HEK293 (cell line): ENCODE results near the gene PERCC1.

Source experiments
- KLF1 ChIP-seq: fragments of 450-650 bp; formaldehyde crosslinking; IDR thresholded peaks from 2 replicates; pipeline ENCODE4 v1.5.1; 2016; ENCODE audit warnings: missing biosample characterization, missing genetic modification characterization
- ZBTB7A ChIP-seq: fragments of 450-650 bp; formaldehyde crosslinking; IDR thresholded peaks from 2 replicates; pipeline ENCODE4 v1.5.1; 2016; ENCODE audit warnings: low read depth, missing biosample characterization, missing genetic modification characterization
- ZFHX2 ChIP-seq: fragments of 450-650 bp; formaldehyde crosslinking; conservative IDR thresholded peaks from 2 replicates; pipeline ENCODE4 v1.5.1; 2016; ENCODE audit warnings: missing biosample characterization, missing genetic modification characterization
- ZFP41 ChIP-seq: fragments of 450-650 bp; formaldehyde crosslinking; IDR thresholded peaks from 2 replicates; pipeline ENCODE4 v1.5.1; 2016; ENCODE audit warnings: missing biosample characterization, missing genetic modification characterization, borderline replicate concordance
- ZNF121 ChIP-seq: fragments of 450-650 bp; formaldehyde crosslinking; IDR thresholded peaks from 2 replicates; pipeline ENCODE4 v1.5.1; 2016; ENCODE audit warnings: missing biosample characterization, missing genetic modification characterization
- ZNF146 ChIP-seq: fragments of 450-650 bp; formaldehyde crosslinking; IDR thresholded peaks from 2 replicates; pipeline ENCODE4 v1.5.1; 2016; ENCODE audit warnings: missing biosample characterization, missing genetic modification characterization
- ZNF2 ChIP-seq: fragments of 450-650 bp; formaldehyde crosslinking; IDR thresholded peaks from 2 replicates; pipeline ENCODE4 v1.5.1; 2016; ENCODE audit warnings: missing biosample characterization, missing genetic modification characterization
- ZNF335 ChIP-seq: fragments of 450-650 bp; formaldehyde crosslinking; conservative IDR thresholded peaks from 2 replicates; pipeline ENCODE4 v1.5.1; 2016; ENCODE audit warnings: missing biosample characterization, missing genetic modification characterization
- ZNF561 ChIP-seq: fragments of 450-650 bp; IDR thresholded peaks from 2 replicates; pipeline ENCODE4 v1.5.1; 2018; ENCODE audit warnings: missing biosample characterization, missing genetic modification characterization, borderline replicate concordance
- ZNF610 ChIP-seq: fragments of 450-650 bp; formaldehyde crosslinking; IDR thresholded peaks from 2 replicates; pipeline ENCODE4 v1.5.1; 2016; ENCODE audit warnings: missing biosample characterization, missing genetic modification characterization, borderline replicate concordance
- ZNF629 ChIP-seq: fragments of 450-650 bp; formaldehyde crosslinking; IDR thresholded peaks from 2 replicates; pipeline ENCODE4 v1.5.1; 2017; ENCODE audit warnings: missing biosample characterization, missing genetic modification characterization
- ZNF777 ChIP-seq: fragments of 450-650 bp; formaldehyde crosslinking; IDR thresholded peaks from 2 replicates; pipeline ENCODE4 v1.5.1; 2017; ENCODE audit warnings: missing biosample characterization, missing genetic modification characterization, borderline replicate concordance
- ZSCAN16 ChIP-seq: fragments of 450-650 bp; formaldehyde crosslinking; IDR thresholded peaks from 2 replicates; pipeline ENCODE4 v1.5.1; 2016; ENCODE audit warnings: missing biosample characterization, missing genetic modification characterization
- TF ChIP-seq, protein P1 (sequence below): fragments of 450-650 bp; formaldehyde crosslinking; IDR thresholded peaks from 2 replicates; pipeline ENCODE4 v1.5.1; 2016; ENCODE audit warnings: missing biosample characterization, missing genetic modification characterization
- TF ChIP-seq, protein P2 (sequence below): fragments of 450-650 bp; formaldehyde crosslinking; IDR thresholded peaks from 2 replicates; pipeline ENCODE4 v1.5.1; 2016; ENCODE audit warnings: missing biosample characterization, missing genetic modification characterization
- TF ChIP-seq, protein P3 (sequence below): fragments of 450-650 bp; formaldehyde crosslinking; optimal IDR thresholded peaks from 2 replicates; pipeline ENCODE3; 2016; ENCODE audit warnings: missing biosample characterization, mild to moderate bottlenecking, missing genetic modification characterization
- TF ChIP-seq, protein P4 (sequence below): fragments of 450-650 bp; formaldehyde crosslinking; conservative IDR thresholded peaks from 2 replicates; pipeline ENCODE4 v1.5.1; 2016; ENCODE audit warnings: low read depth, missing biosample characterization, missing genetic modification characterization
- TF ChIP-seq, protein P5 (sequence below): fragments of 450-650 bp; formaldehyde crosslinking; IDR thresholded peaks from 2 replicates; pipeline ENCODE4 v1.5.1; 2016; ENCODE audit warnings: missing biosample characterization, missing genetic modification characterization
- TF ChIP-seq, protein P6 (sequence below): fragments of 450-650 bp; formaldehyde crosslinking; IDR thresholded peaks from 2 replicates; pipeline ENCODE4 v1.5.1; 2017; ENCODE audit warnings: missing biosample characterization, missing genetic modification characterization
- TF ChIP-seq, protein P7 (sequence below): fragments of 450-650 bp; formaldehyde crosslinking; IDR thresholded peaks from 2 replicates; pipeline ENCODE4 v1.5.1; 2016; ENCODE audit warnings: missing biosample characterization, missing genetic modification characterization
- TF ChIP-seq, protein P8 (sequence below): fragments of 450-650 bp; formaldehyde crosslinking; IDR thresholded peaks from 2 replicates; pipeline ENCODE4 v1.5.1; 2016; ENCODE audit warnings: missing biosample characterization, missing genetic modification characterization

The PERCC1 gene

DNA sequence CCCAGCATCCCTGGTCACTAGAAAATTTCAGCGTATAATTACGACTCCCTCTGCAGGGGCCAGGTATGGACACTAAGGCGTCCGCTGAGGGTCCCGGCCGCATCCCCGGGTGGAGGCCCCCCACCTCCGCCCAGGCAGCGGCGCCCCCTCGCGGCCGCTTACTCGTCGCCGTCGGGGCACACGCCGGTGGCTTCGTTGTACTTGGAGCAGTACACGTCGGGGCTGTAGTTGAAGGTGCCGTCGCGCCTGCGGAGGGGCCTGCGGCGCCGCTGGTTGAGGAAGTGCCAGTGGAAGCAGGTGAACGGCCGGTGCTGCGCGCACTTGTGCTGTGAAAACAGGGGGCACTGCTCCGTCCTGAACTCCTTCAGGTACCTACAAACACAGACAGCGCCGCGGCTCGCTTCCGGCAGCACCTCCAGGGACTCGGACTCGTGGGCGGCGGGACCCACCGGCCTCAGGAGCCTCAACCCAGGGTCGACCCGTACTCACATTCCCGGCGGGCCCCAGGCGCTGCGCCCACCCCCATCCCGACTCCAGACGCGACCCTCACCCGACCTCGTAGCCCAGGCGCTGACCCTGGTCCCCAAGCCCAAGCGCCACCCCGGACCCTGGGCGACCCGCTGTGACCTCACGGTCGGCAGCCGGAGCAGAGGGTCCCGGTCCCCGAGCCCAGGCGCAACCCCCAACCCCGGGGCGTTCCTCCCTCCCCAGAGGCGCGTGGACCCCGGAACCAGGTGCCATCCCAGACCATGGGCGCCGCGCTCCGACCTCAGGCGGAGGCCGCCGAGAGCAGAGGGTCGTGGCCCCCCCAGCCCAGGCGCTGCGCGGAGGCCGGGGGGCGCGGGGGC, 17.0 kb upstream of the PERCC1 start (continued):
- TF ChIP-seq ZNF610 (tag by site-specific recombination) (0 out of 2 replicates have a peak, but pooled peaks have one; percentile 23), ZFP41 (tag by site-specific recombination) (no peak), ZNF777 (tag by site-specific recombination) (peak; percentile 99), ZNF629 (tag by site-specific recombination) (0 out of 2 replicates have a peak, but pooled peaks have one; percentile 16), KLF1 (tag by site-specific recombination) (no peak), ZNF121 (tag by site-specific recombination) (no peak), ZSCAN16 (tag by site-specific recombination) (no peak), ZFHX2 (tag by site-specific recombination) (peak; percentile 48), ZNF146 (0 out of 2 replicates have a peak, but pooled peaks have one; percentile 15), ZNF2 (tag by site-specific recombination) (0 out of 2 replicates have a peak, but pooled peaks have one; percentile 27), ZBTB7A (tag by site-specific recombination) (peak; percentile 24; the same call in 1 of the 2 replicates), ZNF561 (peak; percentile 48; the same call in 1 of the 2 replicates), ZNF335 (peak; percentile 49)
- TF ChIP-seq, protein P1, sequence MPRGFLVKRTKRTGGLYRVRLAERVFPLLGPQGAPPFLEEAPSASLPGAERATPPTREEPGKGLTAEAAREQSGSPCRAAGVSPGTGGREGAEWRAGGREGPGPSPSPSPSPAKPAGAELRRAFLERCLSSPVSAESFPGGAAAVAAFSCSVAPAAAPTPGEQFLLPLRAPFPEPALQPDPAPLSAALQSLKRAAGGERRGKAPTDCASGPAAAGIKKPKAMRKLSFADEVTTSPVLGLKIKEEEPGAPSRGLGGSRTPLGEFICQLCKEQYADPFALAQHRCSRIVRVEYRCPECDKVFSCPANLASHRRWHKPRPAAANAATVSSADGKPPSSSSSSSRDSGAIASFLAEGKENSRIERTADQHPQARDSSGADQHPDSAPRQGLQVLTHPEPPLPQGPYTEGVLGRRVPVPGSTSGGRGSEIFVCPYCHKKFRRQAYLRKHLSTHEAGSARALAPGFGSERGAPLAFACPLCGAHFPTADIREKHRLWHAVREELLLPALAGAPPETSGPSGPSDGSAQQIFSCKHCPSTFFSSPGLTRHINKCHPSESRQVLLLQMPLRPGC (tag by site-specific recombination): 0 out of 2 replicates have a peak, but pooled peaks have one; percentile 14
- TF ChIP-seq, protein P2, sequence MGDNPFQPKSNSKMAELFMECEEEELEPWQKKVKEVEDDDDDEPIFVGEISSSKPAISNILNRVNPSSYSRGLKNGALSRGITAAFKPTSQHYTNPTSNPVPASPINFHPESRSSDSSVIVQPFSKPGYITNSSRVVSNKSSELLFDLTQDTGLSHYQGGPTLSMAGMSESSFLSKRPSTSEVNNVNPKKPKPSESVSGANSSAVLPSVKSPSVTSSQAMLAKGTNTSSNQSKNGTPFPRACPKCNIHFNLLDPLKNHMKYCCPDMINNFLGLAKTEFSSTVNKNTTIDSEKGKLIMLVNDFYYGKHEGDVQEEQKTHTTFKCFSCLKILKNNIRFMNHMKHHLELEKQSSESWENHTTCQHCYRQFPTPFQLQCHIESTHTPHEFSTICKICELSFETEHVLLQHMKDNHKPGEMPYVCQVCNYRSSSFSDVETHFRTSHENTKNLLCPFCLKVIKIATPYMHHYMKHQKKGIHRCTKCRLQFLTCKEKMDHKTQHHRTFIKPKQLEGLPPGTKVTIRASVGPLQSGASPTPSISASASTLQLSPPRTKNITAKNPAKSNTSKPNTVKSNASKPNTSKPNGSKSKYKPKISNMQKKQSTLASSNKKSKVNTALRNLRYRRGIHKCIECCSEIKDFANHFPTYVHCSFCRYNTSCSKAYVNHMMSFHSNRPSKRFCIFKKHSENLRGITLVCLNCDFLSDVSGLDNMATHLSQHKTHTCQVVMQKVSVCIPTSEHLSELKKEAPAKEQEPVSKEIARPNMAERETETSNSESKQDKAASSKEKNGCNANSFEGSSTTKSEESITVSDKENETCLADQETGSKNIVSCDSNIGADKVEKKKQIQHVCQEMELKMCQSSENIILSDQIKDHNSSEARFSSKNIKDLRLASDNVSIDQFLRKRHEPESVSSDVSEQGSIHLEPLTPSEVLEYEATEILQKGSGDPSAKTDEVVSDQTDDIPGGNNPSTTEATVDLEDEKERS (tag by site-specific recombination): no peak
- TF ChIP-seq, protein P3, sequence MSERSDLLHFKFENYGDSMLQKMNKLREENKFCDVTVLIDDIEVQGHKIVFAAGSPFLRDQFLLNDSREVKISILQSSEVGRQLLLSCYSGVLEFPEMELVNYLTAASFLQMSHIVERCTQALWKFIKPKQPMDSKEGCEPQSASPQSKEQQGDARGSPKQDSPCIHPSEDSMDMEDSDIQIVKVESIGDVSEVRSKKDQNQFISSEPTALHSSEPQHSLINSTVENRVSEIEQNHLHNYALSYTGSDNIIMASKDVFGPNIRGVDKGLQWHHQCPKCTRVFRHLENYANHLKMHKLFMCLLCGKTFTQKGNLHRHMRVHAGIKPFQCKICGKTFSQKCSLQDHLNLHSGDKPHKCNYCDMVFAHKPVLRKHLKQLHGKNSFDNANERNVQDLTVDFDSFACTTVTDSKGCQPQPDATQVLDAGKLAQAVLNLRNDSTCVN (tag by site-specific recombination): peak; percentile 57
- TF ChIP-seq, protein P4, sequence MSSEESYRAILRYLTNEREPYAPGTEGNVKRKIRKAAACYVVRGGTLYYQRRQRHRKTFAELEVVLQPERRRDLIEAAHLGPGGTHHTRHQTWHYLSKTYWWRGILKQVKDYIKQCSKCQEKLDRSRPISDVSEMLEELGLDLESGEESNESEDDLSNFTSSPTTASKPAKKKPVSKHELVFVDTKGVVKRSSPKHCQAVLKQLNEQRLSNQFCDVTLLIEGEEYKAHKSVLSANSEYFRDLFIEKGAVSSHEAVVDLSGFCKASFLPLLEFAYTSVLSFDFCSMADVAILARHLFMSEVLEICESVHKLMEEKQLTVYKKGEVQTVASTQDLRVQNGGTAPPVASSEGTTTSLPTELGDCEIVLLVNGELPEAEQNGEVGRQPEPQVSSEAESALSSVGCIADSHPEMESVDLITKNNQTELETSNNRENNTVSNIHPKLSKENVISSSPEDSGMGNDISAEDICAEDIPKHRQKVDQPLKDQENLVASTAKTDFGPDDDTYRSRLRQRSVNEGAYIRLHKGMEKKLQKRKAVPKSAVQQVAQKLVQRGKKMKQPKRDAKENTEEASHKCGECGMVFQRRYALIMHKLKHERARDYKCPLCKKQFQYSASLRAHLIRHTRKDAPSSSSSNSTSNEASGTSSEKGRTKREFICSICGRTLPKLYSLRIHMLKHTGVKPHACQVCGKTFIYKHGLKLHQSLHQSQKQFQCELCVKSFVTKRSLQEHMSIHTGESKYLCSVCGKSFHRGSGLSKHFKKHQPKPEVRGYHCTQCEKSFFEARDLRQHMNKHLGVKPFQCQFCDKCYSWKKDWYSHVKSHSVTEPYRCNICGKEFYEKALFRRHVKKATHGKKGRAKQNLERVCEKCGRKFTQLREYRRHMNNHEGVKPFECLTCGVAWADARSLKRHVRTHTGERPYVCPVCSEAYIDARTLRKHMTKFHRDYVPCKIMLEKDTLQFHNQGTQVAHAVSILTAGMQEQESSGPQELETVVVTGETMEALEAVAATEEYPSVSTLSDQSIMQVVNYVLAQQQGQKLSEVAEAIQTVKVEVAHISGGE (tag by site-specific recombination): 0 out of 2 replicates have a peak, but pooled peaks have one; percentile 24
- TF ChIP-seq, protein P5, sequence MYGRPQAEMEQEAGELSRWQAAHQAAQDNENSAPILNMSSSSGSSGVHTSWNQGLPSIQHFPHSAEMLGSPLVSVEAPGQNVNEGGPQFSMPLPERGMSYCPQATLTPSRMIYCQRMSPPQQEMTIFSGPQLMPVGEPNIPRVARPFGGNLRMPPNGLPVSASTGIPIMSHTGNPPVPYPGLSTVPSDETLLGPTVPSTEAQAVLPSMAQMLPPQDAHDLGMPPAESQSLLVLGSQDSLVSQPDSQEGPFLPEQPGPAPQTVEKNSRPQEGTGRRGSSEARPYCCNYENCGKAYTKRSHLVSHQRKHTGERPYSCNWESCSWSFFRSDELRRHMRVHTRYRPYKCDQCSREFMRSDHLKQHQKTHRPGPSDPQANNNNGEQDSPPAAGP (tag by site-specific recombination): peak; percentile 27; the same call in 1 of the 2 replicates
- TF ChIP-seq, protein P6, sequence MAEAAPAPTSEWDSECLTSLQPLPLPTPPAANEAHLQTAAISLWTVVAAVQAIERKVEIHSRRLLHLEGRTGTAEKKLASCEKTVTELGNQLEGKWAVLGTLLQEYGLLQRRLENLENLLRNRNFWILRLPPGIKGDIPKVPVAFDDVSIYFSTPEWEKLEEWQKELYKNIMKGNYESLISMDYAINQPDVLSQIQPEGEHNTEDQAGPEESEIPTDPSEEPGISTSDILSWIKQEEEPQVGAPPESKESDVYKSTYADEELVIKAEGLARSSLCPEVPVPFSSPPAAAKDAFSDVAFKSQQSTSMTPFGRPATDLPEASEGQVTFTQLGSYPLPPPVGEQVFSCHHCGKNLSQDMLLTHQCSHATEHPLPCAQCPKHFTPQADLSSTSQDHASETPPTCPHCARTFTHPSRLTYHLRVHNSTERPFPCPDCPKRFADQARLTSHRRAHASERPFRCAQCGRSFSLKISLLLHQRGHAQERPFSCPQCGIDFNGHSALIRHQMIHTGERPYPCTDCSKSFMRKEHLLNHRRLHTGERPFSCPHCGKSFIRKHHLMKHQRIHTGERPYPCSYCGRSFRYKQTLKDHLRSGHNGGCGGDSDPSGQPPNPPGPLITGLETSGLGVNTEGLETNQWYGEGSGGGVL: peak; percentile 41; the same call in 1 of the 2 replicates
- TF ChIP-seq, protein P7, sequence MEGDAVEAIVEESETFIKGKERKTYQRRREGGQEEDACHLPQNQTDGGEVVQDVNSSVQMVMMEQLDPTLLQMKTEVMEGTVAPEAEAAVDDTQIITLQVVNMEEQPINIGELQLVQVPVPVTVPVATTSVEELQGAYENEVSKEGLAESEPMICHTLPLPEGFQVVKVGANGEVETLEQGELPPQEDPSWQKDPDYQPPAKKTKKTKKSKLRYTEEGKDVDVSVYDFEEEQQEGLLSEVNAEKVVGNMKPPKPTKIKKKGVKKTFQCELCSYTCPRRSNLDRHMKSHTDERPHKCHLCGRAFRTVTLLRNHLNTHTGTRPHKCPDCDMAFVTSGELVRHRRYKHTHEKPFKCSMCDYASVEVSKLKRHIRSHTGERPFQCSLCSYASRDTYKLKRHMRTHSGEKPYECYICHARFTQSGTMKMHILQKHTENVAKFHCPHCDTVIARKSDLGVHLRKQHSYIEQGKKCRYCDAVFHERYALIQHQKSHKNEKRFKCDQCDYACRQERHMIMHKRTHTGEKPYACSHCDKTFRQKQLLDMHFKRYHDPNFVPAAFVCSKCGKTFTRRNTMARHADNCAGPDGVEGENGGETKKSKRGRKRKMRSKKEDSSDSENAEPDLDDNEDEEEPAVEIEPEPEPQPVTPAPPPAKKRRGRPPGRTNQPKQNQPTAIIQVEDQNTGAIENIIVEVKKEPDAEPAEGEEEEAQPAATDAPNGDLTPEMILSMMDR (tag by site-specific recombination): peak; percentile 87
- TF ChIP-seq, protein P8, sequence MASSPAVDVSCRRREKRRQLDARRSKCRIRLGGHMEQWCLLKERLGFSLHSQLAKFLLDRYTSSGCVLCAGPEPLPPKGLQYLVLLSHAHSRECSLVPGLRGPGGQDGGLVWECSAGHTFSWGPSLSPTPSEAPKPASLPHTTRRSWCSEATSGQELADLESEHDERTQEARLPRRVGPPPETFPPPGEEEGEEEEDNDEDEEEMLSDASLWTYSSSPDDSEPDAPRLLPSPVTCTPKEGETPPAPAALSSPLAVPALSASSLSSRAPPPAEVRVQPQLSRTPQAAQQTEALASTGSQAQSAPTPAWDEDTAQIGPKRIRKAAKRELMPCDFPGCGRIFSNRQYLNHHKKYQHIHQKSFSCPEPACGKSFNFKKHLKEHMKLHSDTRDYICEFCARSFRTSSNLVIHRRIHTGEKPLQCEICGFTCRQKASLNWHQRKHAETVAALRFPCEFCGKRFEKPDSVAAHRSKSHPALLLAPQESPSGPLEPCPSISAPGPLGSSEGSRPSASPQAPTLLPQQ (tag by site-specific recombination): peak; percentile 91
